CD14-positive monocyte (primary cell): Measurements from ENCODE around the gene EPN3. TPM values are rescaled to one million over a fixed set of nuclear protein-coding genes. Genes with fewer than 3 reads are reported as not detected.

ENCODE experiments used
- DNase-seq, 3 donors: peaks; one replicate each; pipeline ENCODE4 v3.0.0-alpha.2; 2011 to 2022
- H2AFZ ChIP-seq: 2 replicates; pipeline ENCODE4 v1.6.0; 2012; ENCODE audit warnings: mild to moderate bottlenecking, low read depth, low read length, inconsistent platforms; ENCODE audit not compliant: insufficient read depth, poor library complexity, severe bottlenecking
- H3K27ac ChIP-seq, 2 donors: 1 replicate in 1 of 2; 2 replicates in 1 of 2; pipeline ENCODE4 v1.5.1; 2012 to 2013; ENCODE audit warnings: low read length in 2 of 2, control low read depth in 1 of 2, inconsistent platforms in 1 of 2, low read depth in 1 of 2, mild to moderate bottlenecking in 1 of 2
- H3K27me3 ChIP-seq, 2 donors: one replicate each; pipeline versions ENCODE4 v1.6.0 to v1.6.1; 2011 to 2013; ENCODE audit warnings: low read length in 2 of 2; ENCODE audit not compliant: control insufficient read depth in 2 of 2, insufficient read depth in 2 of 2
- H3K36me3 ChIP-seq, 2 donors: replicated peaks in 1 of 2; 1 replicate in 1 of 2; 2 replicates in 1 of 2; pipeline versions ENCODE4 v1.5.1 to v1.6.1; 2012 to 2013; ENCODE audit warnings: low read length in 2 of 2, control low read depth in 1 of 2, inconsistent platforms in 1 of 2, mild to moderate bottlenecking in 1 of 2; ENCODE audit not compliant: insufficient read depth in 2 of 2, control insufficient read depth in 1 of 2
- H3K4me1 ChIP-seq, 2 donors: 1 replicate in 1 of 2; 2 replicates in 1 of 2; pipeline versions ENCODE4 v1.5.1 to v1.6.1; 2012 to 2013; ENCODE audit warnings: low read length in 2 of 2, control low read depth in 1 of 2, inconsistent platforms in 1 of 2, mild to moderate bottlenecking in 1 of 2, moderate library complexity in 1 of 2; ENCODE audit not compliant: insufficient read depth in 2 of 2, control insufficient read depth in 1 of 2
- H3K4me2 ChIP-seq: replicated peaks from 2 replicates; pipeline ENCODE3; 2012; ENCODE audit warnings: low read length, moderate library complexity, mild to moderate bottlenecking; ENCODE audit not compliant: poor library complexity, severe bottlenecking; ENCODE audit errors: extremely low read depth
- H3K4me3 ChIP-seq, 3 experiments: fragments of 200-600 bp in 1 of 3; sonication (generic) in 1 of 3; replicated peaks in 1 of 3; 1 replicate in 2 of 3; 2 replicates in 1 of 3; pipeline ENCODE4 v1.5.1; 2011 to 2013; ENCODE audit warnings: low read length in 3 of 3, mild to moderate bottlenecking in 3 of 3, control low read depth in 2 of 3, low read depth in 2 of 3, inconsistent platforms in 1 of 3, moderate library complexity in 1 of 3
- H3K79me2 ChIP-seq: 2 replicates; pipeline ENCODE4 v1.6.0; 2012; ENCODE audit warnings: mild to moderate bottlenecking, control low read depth, inconsistent platforms, low read length, moderate library complexity; ENCODE audit not compliant: insufficient read depth
- H3K9ac ChIP-seq: 2 replicates; pipeline ENCODE4 v1.6.0; 2017; ENCODE audit warnings: low read length, mild to moderate bottlenecking; ENCODE audit not compliant: insufficient read depth, poor library complexity, severe bottlenecking
- H3K9me3 ChIP-seq, 2 donors: replicated peaks in 1 of 2; 1 replicate in 1 of 2; 2 replicates in 1 of 2; pipeline versions ENCODE4 v1.5.1 to v1.6.1; 2012 to 2013; ENCODE audit warnings: low read length in 2 of 2, control low read depth in 1 of 2; ENCODE audit not compliant: control insufficient read depth in 1 of 2, insufficient read depth in 1 of 2
- H4K20me1 ChIP-seq: 2 replicates; pipeline ENCODE4 v1.6.0; 2012; ENCODE audit warnings: mild to moderate bottlenecking, low read length, control low read depth, moderate library complexity; ENCODE audit not compliant: insufficient read depth
- H3K27ac Mint-ChIP-seq, 7 donors: one replicate each; pipeline ENCODE4 v1.8.0; 2020; ENCODE audit warnings: mild to moderate bottlenecking in 7 of 7, mixed read lengths in 7 of 7, moderate library complexity in 6 of 7, inconsistent platforms in 2 of 7
- H3K27me3 Mint-ChIP-seq, 3 donors: one replicate each; pipeline ENCODE4 v1.8.0; 2021 to 2022; ENCODE audit warnings: low read depth in 3 of 3, mild to moderate bottlenecking in 3 of 3, mixed read lengths in 3 of 3, moderate library complexity in 3 of 3, inconsistent platforms in 1 of 3
- H3K36me3 Mint-ChIP-seq, 2 donors: one replicate each; pipeline ENCODE4 v1.8.0; 2020; ENCODE audit warnings: mixed read lengths in 2 of 2, inconsistent platforms in 1 of 2, mild to moderate bottlenecking in 1 of 2
- H3K4me1 Mint-ChIP-seq: one replicate; pipeline ENCODE4 v1.8.0; 2020; ENCODE audit warnings: mild to moderate bottlenecking, mixed read lengths
- H3K4me3 Mint-ChIP-seq, 2 donors: one replicate each; pipeline ENCODE4 v1.8.0; 2020; ENCODE audit warnings: mild to moderate bottlenecking in 2 of 2, mixed read lengths in 2 of 2, moderate library complexity in 1 of 2
- H3K9me3 Mint-ChIP-seq, 7 donors: one replicate each; pipeline ENCODE4 v1.8.0; 2020 to 2022; ENCODE audit warnings: mixed read lengths in 7 of 7, mild to moderate bottlenecking in 6 of 7, moderate library complexity in 6 of 7, inconsistent platforms in 2 of 7
- WGBS: methylation state at CpG from one replicate; pipeline ENCODE4 v1.1.5; 2013; ENCODE audit warnings: missing lambda C conversion rate; ENCODE audit not compliant: insufficient coverage; 5-methylcytosine and 5-hydroxymethylcytosine counted together
- intact Hi-C, 2 donors: fragments of 100-400 bp; cut with micrococcal nuclease; formaldehyde crosslinking; loops; one replicate each; pipeline versions ENCODE4 v1.15.0 to v1.15.1; 2023
- polyA plus RNA-seq, 3 donors: library from polyadenylated mRNA; depleted of rRNA in 1 of 3; unstranded in 2 of 3; stranded (reverse) in 1 of 3; fragments of 300-500 nt in 2 of 3; fragments of >200 nt in 1 of 3; fragmentation: Illumina TruSeq in 2 of 3; gene quantifications; 1 replicate in 2 of 3; 2 replicates in 1 of 3; pipeline ENCODE4 v1.2.3, GENCODE V29; 2012 to 2021
- TF ChIP-seq, protein P1 (sequence below): fragments of 200-600 bp; IDR thresholded peaks from one replicate; pipeline ENCODE4 v1.8.0; 2022; ENCODE audit warnings: antibody characterized with exemption, mild to moderate bottlenecking

Gene EPN3
- polyA plus RNA-seq, 3 donors, result not detected

DNA sequence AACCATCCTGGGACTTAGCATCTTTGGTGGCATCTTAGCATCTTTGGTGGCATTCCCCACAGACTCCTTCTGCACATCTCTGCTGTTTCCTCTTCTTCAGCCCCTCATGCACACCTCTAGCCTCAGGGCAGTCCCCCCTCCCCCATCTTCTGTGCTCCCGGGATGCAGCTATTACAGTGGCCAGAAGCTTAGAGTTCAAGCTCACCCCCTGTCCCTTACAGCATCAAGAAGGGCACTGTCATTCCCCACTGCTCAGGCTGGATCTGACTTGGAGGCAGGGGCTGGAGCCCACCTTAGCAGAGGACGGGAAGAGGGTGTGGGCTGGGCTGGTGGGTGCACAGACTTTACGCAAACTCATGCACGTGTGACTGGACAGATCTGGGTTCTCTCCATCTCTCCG is 650 bp downstream of the EPN3 start:
- H3K4me3 ChIP-seq, result no peak overlapping the region
- no peaks in the 10 kb centered on the region for H3K79me2 ChIP-seq
- H3K4me1 ChIP-seq, result peaks cover 18 to 31% of the 10 kb centered on the region in 2 donors
- Mint-ChIP-seq H3K9me3 (peaks cover 0 to 6% (median 2%) of the 10 kb centered on the region in 7 donors), H3K4me1 (peaks cover 34% of the 10 kb centered on the region), H3K27me3 (peaks cover 38 to 51% (median 47%) of the 10 kb centered on the region in 3 donors), H3K4me3 (peak overlapping the region in 1 of 2 donors; percentile 77), H3K36me3 (peaks cover 0 to 7% of the 10 kb centered on the region in 2 donors), H3K27ac (peak overlapping the region in 1 of 7 donors; percentile 18)
- H3K9me3 ChIP-seq, result no peaks in the 10 kb centered on the region
- H3K9ac ChIP-seq, result no peak overlapping the region
- intact Hi-C loops, result no loop called here
- TF ChIP-seq, protein P1, sequence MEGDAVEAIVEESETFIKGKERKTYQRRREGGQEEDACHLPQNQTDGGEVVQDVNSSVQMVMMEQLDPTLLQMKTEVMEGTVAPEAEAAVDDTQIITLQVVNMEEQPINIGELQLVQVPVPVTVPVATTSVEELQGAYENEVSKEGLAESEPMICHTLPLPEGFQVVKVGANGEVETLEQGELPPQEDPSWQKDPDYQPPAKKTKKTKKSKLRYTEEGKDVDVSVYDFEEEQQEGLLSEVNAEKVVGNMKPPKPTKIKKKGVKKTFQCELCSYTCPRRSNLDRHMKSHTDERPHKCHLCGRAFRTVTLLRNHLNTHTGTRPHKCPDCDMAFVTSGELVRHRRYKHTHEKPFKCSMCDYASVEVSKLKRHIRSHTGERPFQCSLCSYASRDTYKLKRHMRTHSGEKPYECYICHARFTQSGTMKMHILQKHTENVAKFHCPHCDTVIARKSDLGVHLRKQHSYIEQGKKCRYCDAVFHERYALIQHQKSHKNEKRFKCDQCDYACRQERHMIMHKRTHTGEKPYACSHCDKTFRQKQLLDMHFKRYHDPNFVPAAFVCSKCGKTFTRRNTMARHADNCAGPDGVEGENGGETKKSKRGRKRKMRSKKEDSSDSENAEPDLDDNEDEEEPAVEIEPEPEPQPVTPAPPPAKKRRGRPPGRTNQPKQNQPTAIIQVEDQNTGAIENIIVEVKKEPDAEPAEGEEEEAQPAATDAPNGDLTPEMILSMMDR, result no peak
- no peak overlapping the region for H3K27ac ChIP-seq
- no peaks in the 10 kb centered on the region for H3K36me3 ChIP-seq
- no peaks in the 10 kb centered on the region for H4K20me1 ChIP-seq
- no peak for DNase-seq
- no peak overlapping the region for H2AFZ ChIP-seq
- peaks cover 19 to 34% of the 10 kb centered on the region in 2 donors for H3K27me3 ChIP-seq
- H3K4me2 ChIP-seq, result no peak overlapping the region
- 5% methylated on average over 4 of the region's 5 CpGs for WGBS

DNA sequence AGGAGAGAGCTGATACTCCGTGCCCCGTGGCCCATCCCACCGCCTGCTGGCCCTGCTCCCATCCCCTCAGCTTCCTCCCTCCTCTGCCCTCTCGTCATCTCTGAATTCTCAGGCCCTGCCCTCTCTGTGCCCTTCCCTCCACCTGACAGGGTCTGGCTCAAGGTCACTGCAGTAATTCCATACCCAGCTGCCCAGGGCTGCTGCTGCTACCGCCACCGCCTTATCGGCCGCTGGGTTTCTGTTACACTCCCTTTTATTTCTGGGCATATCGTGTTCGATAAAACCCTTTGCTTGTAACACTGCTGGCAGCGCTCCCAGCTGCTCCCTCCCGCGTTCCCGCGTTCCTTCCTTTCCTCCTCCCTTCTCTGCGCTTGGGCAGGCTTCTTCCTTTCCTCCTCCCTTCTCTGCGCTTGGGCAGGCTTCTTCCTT is 1.2 kb downstream of the EPN3 start:
- peaks cover 34% of the 10 kb centered on the region for H3K4me1 Mint-ChIP-seq
- peaks cover 0 to 7% of the 10 kb centered on the region in 2 donors for H3K36me3 Mint-ChIP-seq
- intact Hi-C loops, result no loop called here
- no peak overlapping the region for H3K27ac ChIP-seq
- no peak overlapping the region for H3K4me2 ChIP-seq
- H3K9me3 ChIP-seq, result no peaks in the 10 kb centered on the region
- H3K4me3 ChIP-seq, result no peak overlapping the region
- no peaks in the 10 kb centered on the region for H4K20me1 ChIP-seq
- TF ChIP-seq, protein P1, result no peak
- DNase-seq, result no peak
- 0% methylated on average over 14 of the region's 17 CpGs for WGBS
- H3K4me1 ChIP-seq, result peaks cover 18 to 31% of the 10 kb centered on the region in 2 donors
- peak overlapping the region in 1 of 7 donors; percentile 74 for H3K27ac Mint-ChIP-seq
- peak overlapping the region; percentile 41 to 77 for H3K4me3 Mint-ChIP-seq
- peaks cover 19 to 34% of the 10 kb centered on the region in 2 donors for H3K27me3 ChIP-seq
- H3K9me3 Mint-ChIP-seq, result peaks cover 0 to 6% (median 2%) of the 10 kb centered on the region in 7 donors
- no peaks in the 10 kb centered on the region for H3K79me2 ChIP-seq
- H3K9ac ChIP-seq, result no peak overlapping the region
- no peaks in the 10 kb centered on the region for H3K36me3 ChIP-seq
- H3K27me3 Mint-ChIP-seq, result peaks cover 38 to 51% (median 46%) of the 10 kb centered on the region in 3 donors
- H2AFZ ChIP-seq, result no peak overlapping the region
